ENCODE results near the gene FBXO3. TPM values are rescaled to one million over a fixed set of nuclear protein-coding genes. Genes with fewer than 3 reads are reported as not detected.
"Not testable (repeated sequence)": the region's sequence is repeated elsewhere in the genome, so short reads cannot be mapped to it uniquely, and the experiment has no call there.

Gene FBXO3
- total RNA-seq, 2 experiments from 2014 or later = 12.1 to 21.3 TPM

GRCh38 chr11:33790040-33790439, 15.7 kb upstream of the FBXO3 start:
- TF ChIP-seq CTCF (conservative IDR thresholded peaks at IDR 0.05; ENCODE audit: low read length) (no peak), EZH2phosphoT487 (IDR thresholded peaks at IDR 0.05; ENCODE audit: borderline replicate concordance, low read depth, low read length) (no peak)
- no peak overlapping the region for H2AFZ ChIP-seq (ENCODE audit: low read length)
- BruUV-seq (replicated peaks) = no TSS peak
- no peaks in the 10 kb centered on the region for H3K9me2 ChIP-seq (ENCODE audit: insufficient read depth, low read length)
- POLR2A ChIA-PET = interaction anchor here (0.7 kb wide), 1 partner anchor 299 kb away, joined by 3 read pairs; no protein-coding TSS in a partner anchor
- H3K4me2 ChIP-seq (ENCODE audit: low read length) = no peak overlapping the region
- H3K4me3 ChIP-seq (ENCODE audit: low read depth, low read length, poor library complexity, severe bottlenecking) = no peak overlapping the region
- CTCF ChIA-PET (ENCODE audit: unreplicated experiment) = no interaction called here
- H4K20me1 ChIP-seq (ENCODE audit: insufficient read depth, low read length) = no peaks in the 10 kb centered on the region
- no peaks in the 10 kb centered on the region for H3K4me1 ChIP-seq (ENCODE audit: insufficient read depth, low read length, poor library complexity, severe bottlenecking)
- intact Hi-C loops (cut with micrococcal nuclease; ENCODE audit: unreplicated experiment) = no loop called here
- H3K9me3 ChIP-seq (ENCODE audit: low read length) = 0 out of 2 replicates have a peak, but pooled peaks cover 3% of the 10 kb centered on the region
- H3K27ac ChIP-seq (ENCODE audit: low read depth, low read length, poor library complexity, severe bottlenecking) = no peak overlapping the region
- no peaks in the 10 kb centered on the region for H3K79me2 ChIP-seq (ENCODE audit: insufficient read depth, low read depth, low read length)
- DNase-seq (ENCODE audit: low spot score) = no peak
- H3K36me3 ChIP-seq (ENCODE audit: insufficient read depth, low read length) = no peaks in the 10 kb centered on the region

DNA sequence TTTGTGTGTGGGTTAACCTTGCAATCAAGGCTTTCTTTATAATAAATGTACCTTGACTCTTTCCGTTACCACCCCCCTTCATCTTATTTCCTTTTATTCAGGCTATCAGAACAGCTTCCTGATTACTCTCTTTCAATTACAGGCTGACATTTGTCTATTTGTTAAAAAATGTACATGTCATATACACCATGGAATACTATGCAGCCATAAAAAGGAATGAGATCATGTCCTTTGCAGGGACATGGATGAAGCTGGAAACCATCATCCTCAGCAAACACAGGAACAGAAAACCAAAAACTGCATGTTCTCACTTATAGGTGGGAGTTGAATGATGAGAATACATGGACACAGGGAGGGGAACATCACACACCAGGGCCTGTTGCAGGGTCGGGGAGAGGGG, 13.8 kb upstream of the FBXO3 start:
- H2AFZ ChIP-seq (ENCODE audit: low read length); DNase-seq (ENCODE audit: low spot score); H3K36me3 ChIP-seq (ENCODE audit: insufficient read depth, low read length); H3K4me3 ChIP-seq (ENCODE audit: low read depth, low read length, poor library complexity, severe bottlenecking); H3K27ac ChIP-seq (ENCODE audit: low read depth, low read length, poor library complexity, severe bottlenecking); intact Hi-C loops (cut with micrococcal nuclease; ENCODE audit: unreplicated experiment); H3K79me2 ChIP-seq (ENCODE audit: insufficient read depth, low read depth, low read length); CTCF ChIA-PET (ENCODE audit: unreplicated experiment); H3K4me1 ChIP-seq (ENCODE audit: insufficient read depth, low read length, poor library complexity, severe bottlenecking); POLR2A ChIA-PET; H3K9me3 ChIP-seq (ENCODE audit: low read length); H4K20me1 ChIP-seq (ENCODE audit: insufficient read depth, low read length); H3K9me2 ChIP-seq (ENCODE audit: insufficient read depth, low read length); BruUV-seq (replicated peaks); H3K4me2 ChIP-seq (ENCODE audit: low read length): not testable (repeated sequence)

DNA sequence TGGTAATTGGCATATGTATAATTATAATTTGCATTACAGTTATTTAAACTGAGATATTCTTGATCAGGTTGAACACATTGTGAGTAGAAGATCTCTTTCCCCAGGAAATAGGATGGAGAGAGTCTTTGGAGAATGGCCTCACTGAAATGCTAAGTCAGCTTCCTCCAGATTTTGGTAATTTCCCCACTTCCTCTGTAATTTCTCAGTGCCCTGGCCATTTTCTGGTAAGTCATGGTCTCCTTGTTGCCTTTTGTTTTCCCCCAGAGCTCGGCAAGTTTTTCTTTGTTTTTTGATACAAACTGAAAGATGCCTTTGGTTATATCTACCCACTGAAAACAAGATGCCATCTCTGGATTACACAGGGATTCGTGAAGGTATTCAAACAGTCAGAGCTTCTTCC, 12.8 kb upstream of the FBXO3 start:
- Histone ChIP-seq H3K36me3 (ENCODE audit: insufficient read depth, low read length) (no peaks in the 10 kb centered on the region), H3K9me2 (ENCODE audit: insufficient read depth, low read length) (no peaks in the 10 kb centered on the region), H3K4me1 (ENCODE audit: insufficient read depth, low read length, poor library complexity, severe bottlenecking) (no peaks in the 10 kb centered on the region), H4K20me1 (ENCODE audit: insufficient read depth, low read length) (no peaks in the 10 kb centered on the region), H3K27ac (ENCODE audit: low read depth, low read length, poor library complexity, severe bottlenecking) (no peak overlapping the region), H3K4me2 (ENCODE audit: low read length) (no peak overlapping the region), H3K79me2 (ENCODE audit: insufficient read depth, low read depth, low read length) (no peaks in the 10 kb centered on the region), H2AFZ (ENCODE audit: low read length) (no peak overlapping the region), H3K4me3 (ENCODE audit: low read depth, low read length, poor library complexity, severe bottlenecking) (no peak overlapping the region), H3K9me3 (ENCODE audit: low read length) (no peaks in the 10 kb centered on the region)
- POLR2A ChIA-PET = no interaction called here
- TF ChIP-seq CTCF (conservative IDR thresholded peaks at IDR 0.05; ENCODE audit: low read length) (no peak), EZH2phosphoT487 (IDR thresholded peaks at IDR 0.05; ENCODE audit: borderline replicate concordance, low read depth, low read length) (no peak)
- CTCF ChIA-PET (ENCODE audit: unreplicated experiment) = no interaction called here
- intact Hi-C loops (cut with micrococcal nuclease; ENCODE audit: unreplicated experiment) = no loop called here
- no peak for DNase-seq (ENCODE audit: low spot score)
- no TSS peak for BruUV-seq (replicated peaks)

All from OCI-LY7 (cell line).